Neural cell (in vitro differentiated cells): ENCODE measurements around the gene ROBO1. TPM values are rescaled to one million over a fixed set of nuclear protein-coding genes. Genes with fewer than 3 reads are reported as not detected.

Source experiments
- H2AFZ ChIP-seq: fragments of 200-600, 300-800 bp; sonication (generic), shearing (Covaris generic); 2 replicates; pipeline ENCODE4 v1.6.0; 2014; ENCODE audit warnings: low read depth, mild to moderate bottlenecking, antibody characterized with exemption, low read length, moderate library complexity
- H3F3A ChIP-seq: fragments of 200-600 bp; shearing (Covaris generic); 2 replicates; pipeline ENCODE4 v1.6.1; 2016; ENCODE audit warnings: mild to moderate bottlenecking, moderate library complexity, mixed read lengths, antibody characterized with exemption, low read length; ENCODE audit not compliant: insufficient read depth, poor library complexity, severe bottlenecking
- H3K27ac ChIP-seq: fragments of 200-600, 300-800 bp; sonication (generic), shearing (Covaris generic); 2 replicates; pipeline ENCODE4 v1.5.1; 2014; ENCODE audit warnings: mild to moderate bottlenecking, low read length, moderate library complexity
- H3K27me3 ChIP-seq: fragments of 300-800, 200-600 bp; sonication (generic), shearing (Covaris generic); 2 replicates; pipeline ENCODE4 v1.6.0; 2014; ENCODE audit warnings: mild to moderate bottlenecking, low read depth, low read length, moderate library complexity; ENCODE audit not compliant: insufficient read depth
- H3K36me3 ChIP-seq: fragments of 300-800, 200-600 bp; sonication (generic), shearing (Covaris generic); 2 replicates; pipeline ENCODE4 v1.5.1; 2014; ENCODE audit warnings: mild to moderate bottlenecking, antibody characterized with exemption, low read length, moderate library complexity; ENCODE audit not compliant: insufficient read depth
- H3K4me2 ChIP-seq: fragments of 300-800, 200-600 bp; sonication (generic), shearing (Covaris generic); 2 replicates; pipeline ENCODE4 v1.6.0; 2014; ENCODE audit warnings: mild to moderate bottlenecking, low read length
- H3K4me3 ChIP-seq: fragments of 300-800, 200-600 bp; sonication (generic), shearing (Covaris generic); 2 replicates; pipeline ENCODE4 v1.5.1; 2014; ENCODE audit warnings: mild to moderate bottlenecking, low read length, moderate library complexity
- H3K79me2 ChIP-seq: fragments of 200-600 bp; shearing (Covaris generic); replicated peaks from 2 replicates; pipeline ENCODE4 v1.6.0; 2014; ENCODE audit warnings: mild to moderate bottlenecking, low read length, moderate library complexity; ENCODE audit not compliant: insufficient read depth
- H3K9ac ChIP-seq: fragments of 300-800, 200-600 bp; sonication (generic), shearing (Covaris generic); 2 replicates; pipeline ENCODE4 v1.6.1; 2016; ENCODE audit warnings: mild to moderate bottlenecking, low read length, mixed read lengths
- H3K9me2 ChIP-seq: fragments of 200-600 bp; shearing (Covaris generic); 2 replicates; pipeline ENCODE4 v1.6.1; 2016; ENCODE audit warnings: mild to moderate bottlenecking, low read length, mixed read lengths; ENCODE audit not compliant: insufficient read depth
- H3K9me3 ChIP-seq: fragments of 200-600, 300-800 bp; sonication (generic), shearing (Covaris generic); 2 replicates; pipeline ENCODE4 v1.6.1; 2016; ENCODE audit warnings: mild to moderate bottlenecking, mixed run types, low read length, moderate library complexity, mixed read lengths
- H4K20me1 ChIP-seq: fragments of 200-600 bp; shearing (Covaris generic); 2 replicates; pipeline ENCODE4 v1.6.1; 2016; ENCODE audit warnings: mild to moderate bottlenecking, mixed run types; ENCODE audit not compliant: insufficient read depth
- CTCF ChIP-seq: fragments of 450-650 bp; IDR thresholded peaks from 2 replicates; pipeline ENCODE4 v1.5.1; 2014; ENCODE audit warnings: antibody characterized with exemption, mild to moderate bottlenecking, moderate library complexity; ENCODE audit not compliant: poor library complexity, severe bottlenecking
- EP300 ChIP-seq: fragments of 450-650 bp; conservative IDR thresholded peaks from 2 replicates; pipeline ENCODE4 v1.6.1; 2014; ENCODE audit warnings: antibody characterized with exemption, mild to moderate bottlenecking, moderate library complexity; ENCODE audit not compliant: poor library complexity, severe bottlenecking
- EZH2 ChIP-seq: fragments of 200-600, 300-800 bp; shearing (Covaris generic), sonication (generic); IDR thresholded peaks from 2 replicates; pipeline ENCODE4 v1.6.1; 2014; ENCODE audit warnings: antibody characterized with exemption, low read length, borderline replicate concordance, mild to moderate bottlenecking; ENCODE audit not compliant: insufficient read depth, poor library complexity, severe bottlenecking
- MXI1 ChIP-seq: fragments of 450-650 bp; conservative IDR thresholded peaks from 2 replicates; pipeline ENCODE4 v1.6.1; 2014; ENCODE audit warnings: antibody characterized with exemption, mild to moderate bottlenecking; ENCODE audit not compliant: poor library complexity, severe bottlenecking
- POLR2AphosphoS5 ChIP-seq: IDR thresholded peaks from 2 replicates; pipeline ENCODE4 v1.6.1; 2012
- RAD21 ChIP-seq: fragments of 450-650 bp; conservative IDR thresholded peaks from 2 replicates; pipeline ENCODE4 v1.6.1; 2014; ENCODE audit warnings: antibody characterized with exemption, mild to moderate bottlenecking, moderate library complexity
- REST ChIP-seq: IDR thresholded peaks from 2 replicates; pipeline ENCODE4 v1.6.1; 2012; ENCODE audit warnings: borderline replicate concordance
- SMC3 ChIP-seq: fragments of 450-650 bp; conservative IDR thresholded peaks from 2 replicates; pipeline ENCODE4 v1.6.1; 2014; ENCODE audit warnings: antibody characterized with exemption, mild to moderate bottlenecking, moderate library complexity; ENCODE audit not compliant: poor library complexity
- TAF1 ChIP-seq: IDR thresholded peaks from 2 replicates; pipeline ENCODE4 v1.6.1; 2012; ENCODE audit warnings: low read depth
- polyA plus RNA-seq: library from polyadenylated mRNA; depleted of rRNA; stranded (reverse); fragments of >200 nt; gene quantifications from 2 replicates; pipeline ENCODE4 v1.2.3, GENCODE V29; 2014

ROBO1 gene
- polyA plus RNA-seq, 1 donor from 2014 or later: 183 TPM

GRCh38 chr3:78940626-78941025 is 827.2 kb downstream of the ROBO1 start:
- Histone ChIP-seq H3K9ac (no peak overlapping the region), H3K79me2 (peaks cover 32% of the 10 kb centered on the region), H3K9me3 (no peaks in the 10 kb centered on the region), H3K9me2 (no peaks in the 10 kb centered on the region), H4K20me1 (no peaks in the 10 kb centered on the region), H3K4me2 (no peak overlapping the region), H3K4me3 (no peak overlapping the region), H3K27ac (no peak overlapping the region), H3K36me3 (peaks cover 7% of the 10 kb centered on the region), H2AFZ (no peak overlapping the region), H3F3A (no peaks in the 10 kb centered on the region), H3K27me3 (no peaks in the 10 kb centered on the region)
- no peak for TF ChIP-seq SMC3
- TF ChIP-seq EZH2: no peak
- no peak for TF ChIP-seq POLR2AphosphoS5
- no peak for TF ChIP-seq EP300
- no peak for TF ChIP-seq TAF1
- no peak for TF ChIP-seq RAD21
- TF ChIP-seq MXI1: no peak

- Histone ChIP-seq H4K20me1 (no peaks in the 10 kb centered on the region), H3F3A (no peaks in the 10 kb centered on the region), H3K9me2 (no peaks in the 10 kb centered on the region), H3K36me3 (peaks cover 7% of the 10 kb centered on the region), H3K4me3 (no peak overlapping the region), H3K27me3 (no peaks in the 10 kb centered on the region), H3K4me2 (no peak overlapping the region), H2AFZ (no peak overlapping the region), H3K9ac (no peak overlapping the region), H3K27ac (no peak overlapping the region), H3K9me3 (no peaks in the 10 kb centered on the region), H3K79me2 (peaks cover 32% of the 10 kb centered on the region)
- no peak for TF ChIP-seq EP300
- TF ChIP-seq TAF1: no peak
- no peak for TF ChIP-seq MXI1
- no peak for TF ChIP-seq EZH2
- no peak for TF ChIP-seq REST
- no peak for TF ChIP-seq RAD21
- no peak for TF ChIP-seq CTCF
- TF ChIP-seq SMC3: no peak
- TF ChIP-seq POLR2AphosphoS5: no peak
Measured at GRCh38 chr3:78940128-78940527, 827.7 kb downstream of the ROBO1 start.
